Measurements from ENCODE around the gene HS6ST3. TPM values are rescaled to one million over a fixed set of nuclear protein-coding genes. Genes with fewer than 3 reads are reported as not detected.

HS6ST3 gene
- total and polyA plus RNA-seq, 10 donors = 0.03 TPM; not detected in 9

- H3K27ac ChIP-seq = no peak overlapping the region
- no peak for DNase-seq
- no peak for TF ChIP-seq POLR2AphosphoS5 (IDR thresholded peaks at IDR 0.05)
- TF ChIP-seq, protein P1, sequence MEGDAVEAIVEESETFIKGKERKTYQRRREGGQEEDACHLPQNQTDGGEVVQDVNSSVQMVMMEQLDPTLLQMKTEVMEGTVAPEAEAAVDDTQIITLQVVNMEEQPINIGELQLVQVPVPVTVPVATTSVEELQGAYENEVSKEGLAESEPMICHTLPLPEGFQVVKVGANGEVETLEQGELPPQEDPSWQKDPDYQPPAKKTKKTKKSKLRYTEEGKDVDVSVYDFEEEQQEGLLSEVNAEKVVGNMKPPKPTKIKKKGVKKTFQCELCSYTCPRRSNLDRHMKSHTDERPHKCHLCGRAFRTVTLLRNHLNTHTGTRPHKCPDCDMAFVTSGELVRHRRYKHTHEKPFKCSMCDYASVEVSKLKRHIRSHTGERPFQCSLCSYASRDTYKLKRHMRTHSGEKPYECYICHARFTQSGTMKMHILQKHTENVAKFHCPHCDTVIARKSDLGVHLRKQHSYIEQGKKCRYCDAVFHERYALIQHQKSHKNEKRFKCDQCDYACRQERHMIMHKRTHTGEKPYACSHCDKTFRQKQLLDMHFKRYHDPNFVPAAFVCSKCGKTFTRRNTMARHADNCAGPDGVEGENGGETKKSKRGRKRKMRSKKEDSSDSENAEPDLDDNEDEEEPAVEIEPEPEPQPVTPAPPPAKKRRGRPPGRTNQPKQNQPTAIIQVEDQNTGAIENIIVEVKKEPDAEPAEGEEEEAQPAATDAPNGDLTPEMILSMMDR (IDR thresholded peaks at IDR 0.05 in 8 of 11, conservative IDR thresholded peaks at IDR 0.05 in 3 of 11) = no peak
- TF ChIP-seq POLR2A (IDR thresholded peaks at IDR 0.05) = no peak
- H3K9me3 ChIP-seq = peaks cover 0 to 4% (median 0%) of the 10 kb centered on the region in 8 donors
- no peaks in the 10 kb centered on the region for H3K27me3 ChIP-seq (replicated peaks in 1 of 7)
- H3K4me3 ChIP-seq = no peak overlapping the region
- intact Hi-C loops (cut with DNase I; ENCODE audit: low total_unique reads) = no loop called here
- 84 to 92% (median 88%) methylated on average over 5 of the region's 5 CpGs for WGBS, 5 donors
- H3K36me3 ChIP-seq = no peaks in the 10 kb centered on the region
- H3K4me1 ChIP-seq = no peaks in the 10 kb centered on the region
Observed at GRCh38 chr13:96819375-96819774, 729.5 kb downstream of the HS6ST3 start.

DNA sequence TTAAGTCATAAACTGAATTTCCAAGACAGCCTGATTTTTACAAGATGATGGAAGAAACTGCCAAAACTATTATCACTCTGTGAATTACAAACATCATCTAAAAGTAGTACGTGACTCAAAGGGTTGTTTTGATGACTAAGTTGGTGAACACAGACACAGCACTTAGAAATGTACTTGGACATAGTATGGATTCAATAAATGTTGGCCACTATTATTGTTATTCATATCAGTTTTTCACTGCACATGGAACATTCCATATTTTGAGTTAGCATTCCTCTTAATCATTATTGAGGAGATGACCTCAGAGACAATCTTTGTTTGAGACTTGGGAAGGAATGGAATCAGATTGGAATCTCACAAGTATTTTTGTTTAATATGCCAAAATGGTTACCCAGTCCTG lies 731.5 kb downstream of the HS6ST3 start:
- no peak for TF ChIP-seq POLR2AphosphoS5 (IDR thresholded peaks at IDR 0.05)
- TF ChIP-seq, protein P1 (IDR thresholded peaks at IDR 0.05 in 8 of 11, conservative IDR thresholded peaks at IDR 0.05 in 3 of 11) = no peak
- intact Hi-C loops (cut with DNase I; ENCODE audit: low total_unique reads) = no loop called here
- Histone ChIP-seq H3K4me3 (no peak overlapping the region), H3K27me3 (replicated peaks in 1 of 7) (no peaks in the 10 kb centered on the region), H3K9me3 (no peaks in the 10 kb centered on the region), H3K4me1 (no peaks in the 10 kb centered on the region), H3K27ac (no peak overlapping the region), H3K36me3 (no peaks in the 10 kb centered on the region)
- no peak for DNase-seq
- WGBS, 5 donors = 71 to 93% (median 89%) methylated on average over 1 of the region's 1 CpG

GRCh38 chr13:96821971-96822370 lies 732.1 kb downstream of the HS6ST3 start:
- Histone ChIP-seq H3K27ac (no peak overlapping the region), H3K27me3 (replicated peaks in 1 of 7) (no peaks in the 10 kb centered on the region), H3K4me1 (no peaks in the 10 kb centered on the region), H3K36me3 (no peaks in the 10 kb centered on the region), H3K4me3 (no peak overlapping the region), H3K9me3 (no peaks in the 10 kb centered on the region)
- 77 to 92% (median 84%) methylated on average over 9 of the region's 9 CpGs for WGBS, 5 donors
- TF ChIP-seq, protein P1 (IDR thresholded peaks at IDR 0.05 in 8 of 11, conservative IDR thresholded peaks at IDR 0.05 in 3 of 11) = no peak
- TF ChIP-seq POLR2A (IDR thresholded peaks at IDR 0.05) = no peak
- TF ChIP-seq POLR2AphosphoS5 (IDR thresholded peaks at IDR 0.05) = no peak
- intact Hi-C loops (cut with DNase I; ENCODE audit: low total_unique reads) = no loop called here
- DNase-seq = no peak

- TF ChIP-seq, protein P1 (IDR thresholded peaks at IDR 0.05 in 8 of 11, conservative IDR thresholded peaks at IDR 0.05 in 3 of 11) = no peak
- TF ChIP-seq POLR2AphosphoS5 (IDR thresholded peaks at IDR 0.05) (no peak), POLR2A (IDR thresholded peaks at IDR 0.05) (no peak)
- no peak for DNase-seq
- Histone ChIP-seq H3K27ac (no peak overlapping the region), H3K9me3 (no peaks in the 10 kb centered on the region), H3K27me3 (replicated peaks in 1 of 7) (no peaks in the 10 kb centered on the region), H3K4me3 (no peak overlapping the region), H3K36me3 (no peaks in the 10 kb centered on the region), H3K4me1 (no peaks in the 10 kb centered on the region)
- intact Hi-C loops (cut with DNase I; ENCODE audit: low total_unique reads) = no loop called here
Observed at GRCh38 chr13:96822895-96823294, 733.0 kb downstream of the HS6ST3 start.

Measured in spleen (tissue), 11 donors.